HEK293 (cell line): ENCODE results near the gene FICD.
A peak's percentile ranks its signal among the peaks of the same experiment; 100 is the strongest.

Experiments used
- CTCF ChIA-PET: fragments of 350-600 bp; formaldehyde crosslinking; extraction: SDS; loops from one replicate; lab custom pipeline; 2021; ENCODE audit warnings: antibody characterized with exemption; lab: Yijun Ruan, JAX
- POLR2A ChIA-PET: fragments of 300-600 bp; formaldehyde crosslinking; extraction: SDS; loops from one replicate; lab custom pipeline; 2020; ENCODE audit warnings: antibody characterized with exemption, inconsistent platforms; lab: Yijun Ruan, JAX
- H3K27ac ChIP-seq: fragments of 200-500 bp; sonication (Bioruptor generic); 2 replicates; pipeline ENCODE4 v1.5.1; 2014; ENCODE audit warnings: low read depth, low read length, control low read depth, inconsistent platforms; ENCODE audit errors: extremely low read depth
- H3K36me3 ChIP-seq, 2 experiments: fragments of 200-500 bp in 1 of 2; sonication (Bioruptor generic) in 1 of 2; 1 replicate in 1 of 2; 2 replicates in 1 of 2; pipeline ENCODE4 v1.5.1; 2014 to 2017; ENCODE audit warnings: inconsistent platforms in 2 of 2, low read length in 2 of 2; ENCODE audit not compliant: control insufficient read depth in 2 of 2, insufficient read depth in 1 of 2
- H3K4me1 ChIP-seq: fragments of 200-500 bp; sonication (Bioruptor generic); 2 replicates; pipeline ENCODE4 v1.5.1; 2014; ENCODE audit warnings: mild to moderate bottlenecking, low read length, inconsistent platforms; ENCODE audit not compliant: control insufficient read depth, insufficient read depth
- H3K4me3 ChIP-seq: 2 replicates; pipeline ENCODE4 v1.5.1; 2011; ENCODE audit warnings: low read depth, mild to moderate bottlenecking, control low read depth, low read length, moderate library complexity
- H3K9me3 ChIP-seq: fragments of 200-500 bp; sonication (Bioruptor generic); 2 replicates; pipeline ENCODE4 v1.5.1; 2014; ENCODE audit warnings: low read depth, low read length, inconsistent platforms; ENCODE audit not compliant: control insufficient read depth, insufficient read depth
- BCL11B ChIP-seq: fragments of 450-650 bp; formaldehyde crosslinking; IDR thresholded peaks from 2 replicates; pipeline ENCODE4 v1.5.1; 2016; ENCODE audit warnings: low read depth, missing biosample characterization, missing genetic modification characterization
- HIC1 ChIP-seq: fragments of 450-650 bp; formaldehyde crosslinking; IDR thresholded peaks from 2 replicates; pipeline ENCODE4 v1.5.1; 2016; ENCODE audit warnings: missing biosample characterization, missing genetic modification characterization
- HOXD13 ChIP-seq: sonication (generic); formaldehyde crosslinking; IDR thresholded peaks from 2 replicates; pipeline ENCODE4 v1.8.0; 2022; ENCODE audit warnings: missing genetic modification reagents, borderline replicate concordance
- IKZF3 ChIP-seq: fragments of 450-650 bp; IDR thresholded peaks from 2 replicates; pipeline ENCODE4 v1.5.0; 2018; ENCODE audit warnings: missing biosample characterization, mild to moderate bottlenecking, missing genetic modification characterization, moderate library complexity
- PRDM1 ChIP-seq: fragments of 450-650 bp; formaldehyde crosslinking; IDR thresholded peaks from 2 replicates; pipeline ENCODE4; 2016; ENCODE audit warnings: missing biosample characterization, missing genetic modification characterization
- SP2 ChIP-seq: fragments of 450-650 bp; formaldehyde crosslinking; IDR thresholded peaks from 2 replicates; pipeline ENCODE4 v1.5.1; 2016; ENCODE audit warnings: missing biosample characterization, missing genetic modification characterization
- TRIM28 ChIP-seq: IDR thresholded peaks from 2 replicates; pipeline ENCODE4 v1.6.1; 2011; ENCODE audit warnings: low read length, control low read depth, borderline replicate concordance
- ZBTB17 ChIP-seq: fragments of 450-650 bp; formaldehyde crosslinking; IDR thresholded peaks from 2 replicates; pipeline ENCODE4 v1.5.1; 2016; ENCODE audit warnings: missing biosample characterization, missing genetic modification characterization
- ZBTB48 ChIP-seq: fragments of 450-650 bp; formaldehyde crosslinking; IDR thresholded peaks from 2 replicates; pipeline ENCODE4 v1.5.1; 2016; ENCODE audit warnings: missing biosample characterization, missing genetic modification characterization
- ZBTB6 ChIP-seq: fragments of 450-650 bp; formaldehyde crosslinking; IDR thresholded peaks from 2 replicates; pipeline ENCODE4 v1.5.1; 2017; ENCODE audit warnings: missing biosample characterization, missing genetic modification characterization
- ZFP37 ChIP-seq: fragments of 450-650 bp; formaldehyde crosslinking; IDR thresholded peaks from 2 replicates; pipeline ENCODE4 v1.5.1; 2016; ENCODE audit warnings: missing biosample characterization, missing genetic modification characterization
- ZNF121 ChIP-seq: fragments of 450-650 bp; formaldehyde crosslinking; IDR thresholded peaks from 2 replicates; pipeline ENCODE4 v1.5.1; 2016; ENCODE audit warnings: missing biosample characterization, missing genetic modification characterization
- ZNF335 ChIP-seq: fragments of 450-650 bp; formaldehyde crosslinking; conservative IDR thresholded peaks from 2 replicates; pipeline ENCODE4 v1.5.1; 2016; ENCODE audit warnings: missing biosample characterization, missing genetic modification characterization
- ZNF366 ChIP-seq: fragments of 450-650 bp; formaldehyde crosslinking; conservative IDR thresholded peaks from 2 replicates; pipeline ENCODE4 v1.5.1; 2016; ENCODE audit warnings: missing biosample characterization, missing genetic modification characterization
- ZNF391 ChIP-seq: fragments of 450-650 bp; formaldehyde crosslinking; IDR thresholded peaks from 2 replicates; pipeline ENCODE4 v1.5.1; 2016; ENCODE audit warnings: low read depth, missing biosample characterization, missing genetic modification characterization, borderline replicate concordance
- ZNF473 ChIP-seq: fragments of 450-650 bp; formaldehyde crosslinking; IDR thresholded peaks from 2 replicates; pipeline ENCODE4 v1.5.1; 2017; ENCODE audit warnings: missing biosample characterization, missing genetic modification characterization
- ZNF600 ChIP-seq: fragments of 450-650 bp; formaldehyde crosslinking; IDR thresholded peaks from 2 replicates; pipeline ENCODE4 v1.5.1; 2016; ENCODE audit warnings: missing biosample characterization, missing genetic modification characterization
- ZNF76 ChIP-seq: fragments of 450-650 bp; formaldehyde crosslinking; IDR thresholded peaks from 2 replicates; pipeline ENCODE4; 2016; ENCODE audit warnings: low read depth, missing biosample characterization, missing genetic modification characterization, borderline replicate concordance
- ZNF768 ChIP-seq: fragments of 450-650 bp; formaldehyde crosslinking; IDR thresholded peaks from 2 replicates; pipeline ENCODE4 v1.5.1; 2018; ENCODE audit warnings: missing biosample characterization, mild to moderate bottlenecking, missing genetic modification characterization
- TF ChIP-seq, protein P1 (sequence below): fragments of 450-650 bp; formaldehyde crosslinking; conservative IDR thresholded peaks from 2 replicates; pipeline ENCODE4 v1.5.1; 2016; ENCODE audit warnings: low read depth, missing biosample characterization, missing genetic modification characterization
- TF ChIP-seq, protein P2 (sequence below): fragments of 450-650 bp; formaldehyde crosslinking; IDR thresholded peaks from 2 replicates; pipeline ENCODE4 v1.5.1; 2016; ENCODE audit warnings: missing biosample characterization, missing genetic modification characterization
- TF ChIP-seq, protein P3 (sequence below): fragments of 450-650 bp; formaldehyde crosslinking; IDR thresholded peaks from 2 replicates; pipeline ENCODE4 v1.5.1; 2017; ENCODE audit warnings: missing biosample characterization, missing genetic modification characterization
- TF ChIP-seq, protein P4 (sequence below): fragments of 450-650 bp; formaldehyde crosslinking; IDR thresholded peaks from 2 replicates; pipeline ENCODE4 v1.5.1; 2016; ENCODE audit warnings: missing biosample characterization, missing genetic modification characterization

The FICD gene

GRCh38 chr12:108561852-108562347 is 46.8 kb downstream of the FICD start:
- peaks cover 20 to 42% of the 10 kb centered on the region in 2 experiments for H3K36me3 ChIP-seq
- H3K4me3 ChIP-seq: peak overlapping the region; percentile 97
- 0 out of 2 replicates have a peak, but pooled peaks cover 2% of the 10 kb centered on the region for H3K4me1 ChIP-seq
- ChIA-PET POLR2A (interaction anchor here (0.5 to 1.6 kb wide), 12 partner anchors 12 to 1709 kb away, joined by 3 to 6 read pairs (median 4); partner anchors contain the start of gene FICD), CTCF (interaction anchor here (0.6 to 2.5 kb wide), 8 partner anchors 10 to 1325 kb away, joined by 3 to 20 read pairs (median 3); no protein-coding TSS in a partner anchor)
- H3K27ac ChIP-seq: peak overlapping the region; percentile 77
- no peaks in the 10 kb centered on the region for H3K9me3 ChIP-seq
- TF ChIP-seq BCL11B (0 out of 2 replicates have a peak, but pooled peaks have one; percentile 20), PRDM1 (tag by site-specific recombination) (peak; percentile 27; the same call in 1 of the 2 replicates), ZBTB48 (tag by site-specific recombination) (0 out of 2 replicates have a peak, but pooled peaks have one; percentile 25), ZNF473 (tag by site-specific recombination) (no peak), ZBTB17 (tag by site-specific recombination) (peak; percentile 96), ZNF366 (tag by site-specific recombination) (0 out of 2 replicates have a peak, but pooled peaks have one; percentile 19), ZBTB6 (no peak; the same call in 1 of the 2 replicates), ZNF768 (tag by site-specific recombination) (peak; percentile 34; the same call in 1 of the 2 replicates), ZFP37 (tag by site-specific recombination) (no peak), IKZF3 (peak; percentile 62; the same call in 1 of the 2 replicates), ZNF600 (peak; percentile 67; the same call in 1 of the 2 replicates), ZNF335 (no peak), HOXD13 (CRISPR knock-in tag) (no peak), ZNF391 (tag by site-specific recombination) (0 out of 2 replicates have a peak, but pooled peaks have one; percentile 21), ZNF121 (tag by site-specific recombination) (peak; percentile 63; the same call in 1 of the 2 replicates), ZNF76 (tag by site-specific recombination) (peak; percentile 6; the same call in 1 of the 2 replicates), SP2 (tag by site-specific recombination) (no peak), HIC1 (tag by site-specific recombination) (no peak), TRIM28 (peak; percentile 26; the same call in 1 of the 2 replicates)
- TF ChIP-seq, protein P1, sequence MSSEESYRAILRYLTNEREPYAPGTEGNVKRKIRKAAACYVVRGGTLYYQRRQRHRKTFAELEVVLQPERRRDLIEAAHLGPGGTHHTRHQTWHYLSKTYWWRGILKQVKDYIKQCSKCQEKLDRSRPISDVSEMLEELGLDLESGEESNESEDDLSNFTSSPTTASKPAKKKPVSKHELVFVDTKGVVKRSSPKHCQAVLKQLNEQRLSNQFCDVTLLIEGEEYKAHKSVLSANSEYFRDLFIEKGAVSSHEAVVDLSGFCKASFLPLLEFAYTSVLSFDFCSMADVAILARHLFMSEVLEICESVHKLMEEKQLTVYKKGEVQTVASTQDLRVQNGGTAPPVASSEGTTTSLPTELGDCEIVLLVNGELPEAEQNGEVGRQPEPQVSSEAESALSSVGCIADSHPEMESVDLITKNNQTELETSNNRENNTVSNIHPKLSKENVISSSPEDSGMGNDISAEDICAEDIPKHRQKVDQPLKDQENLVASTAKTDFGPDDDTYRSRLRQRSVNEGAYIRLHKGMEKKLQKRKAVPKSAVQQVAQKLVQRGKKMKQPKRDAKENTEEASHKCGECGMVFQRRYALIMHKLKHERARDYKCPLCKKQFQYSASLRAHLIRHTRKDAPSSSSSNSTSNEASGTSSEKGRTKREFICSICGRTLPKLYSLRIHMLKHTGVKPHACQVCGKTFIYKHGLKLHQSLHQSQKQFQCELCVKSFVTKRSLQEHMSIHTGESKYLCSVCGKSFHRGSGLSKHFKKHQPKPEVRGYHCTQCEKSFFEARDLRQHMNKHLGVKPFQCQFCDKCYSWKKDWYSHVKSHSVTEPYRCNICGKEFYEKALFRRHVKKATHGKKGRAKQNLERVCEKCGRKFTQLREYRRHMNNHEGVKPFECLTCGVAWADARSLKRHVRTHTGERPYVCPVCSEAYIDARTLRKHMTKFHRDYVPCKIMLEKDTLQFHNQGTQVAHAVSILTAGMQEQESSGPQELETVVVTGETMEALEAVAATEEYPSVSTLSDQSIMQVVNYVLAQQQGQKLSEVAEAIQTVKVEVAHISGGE (tag by site-specific recombination): peak; percentile 41; the same call in 1 of the 2 replicates
- TF ChIP-seq, protein P2, sequence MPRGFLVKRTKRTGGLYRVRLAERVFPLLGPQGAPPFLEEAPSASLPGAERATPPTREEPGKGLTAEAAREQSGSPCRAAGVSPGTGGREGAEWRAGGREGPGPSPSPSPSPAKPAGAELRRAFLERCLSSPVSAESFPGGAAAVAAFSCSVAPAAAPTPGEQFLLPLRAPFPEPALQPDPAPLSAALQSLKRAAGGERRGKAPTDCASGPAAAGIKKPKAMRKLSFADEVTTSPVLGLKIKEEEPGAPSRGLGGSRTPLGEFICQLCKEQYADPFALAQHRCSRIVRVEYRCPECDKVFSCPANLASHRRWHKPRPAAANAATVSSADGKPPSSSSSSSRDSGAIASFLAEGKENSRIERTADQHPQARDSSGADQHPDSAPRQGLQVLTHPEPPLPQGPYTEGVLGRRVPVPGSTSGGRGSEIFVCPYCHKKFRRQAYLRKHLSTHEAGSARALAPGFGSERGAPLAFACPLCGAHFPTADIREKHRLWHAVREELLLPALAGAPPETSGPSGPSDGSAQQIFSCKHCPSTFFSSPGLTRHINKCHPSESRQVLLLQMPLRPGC (tag by site-specific recombination): peak; percentile 55; the same call in 1 of the 2 replicates
- TF ChIP-seq, protein P3, sequence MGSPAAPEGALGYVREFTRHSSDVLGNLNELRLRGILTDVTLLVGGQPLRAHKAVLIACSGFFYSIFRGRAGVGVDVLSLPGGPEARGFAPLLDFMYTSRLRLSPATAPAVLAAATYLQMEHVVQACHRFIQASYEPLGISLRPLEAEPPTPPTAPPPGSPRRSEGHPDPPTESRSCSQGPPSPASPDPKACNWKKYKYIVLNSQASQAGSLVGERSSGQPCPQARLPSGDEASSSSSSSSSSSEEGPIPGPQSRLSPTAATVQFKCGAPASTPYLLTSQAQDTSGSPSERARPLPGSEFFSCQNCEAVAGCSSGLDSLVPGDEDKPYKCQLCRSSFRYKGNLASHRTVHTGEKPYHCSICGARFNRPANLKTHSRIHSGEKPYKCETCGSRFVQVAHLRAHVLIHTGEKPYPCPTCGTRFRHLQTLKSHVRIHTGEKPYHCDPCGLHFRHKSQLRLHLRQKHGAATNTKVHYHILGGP: no peak
- TF ChIP-seq, protein P4, sequence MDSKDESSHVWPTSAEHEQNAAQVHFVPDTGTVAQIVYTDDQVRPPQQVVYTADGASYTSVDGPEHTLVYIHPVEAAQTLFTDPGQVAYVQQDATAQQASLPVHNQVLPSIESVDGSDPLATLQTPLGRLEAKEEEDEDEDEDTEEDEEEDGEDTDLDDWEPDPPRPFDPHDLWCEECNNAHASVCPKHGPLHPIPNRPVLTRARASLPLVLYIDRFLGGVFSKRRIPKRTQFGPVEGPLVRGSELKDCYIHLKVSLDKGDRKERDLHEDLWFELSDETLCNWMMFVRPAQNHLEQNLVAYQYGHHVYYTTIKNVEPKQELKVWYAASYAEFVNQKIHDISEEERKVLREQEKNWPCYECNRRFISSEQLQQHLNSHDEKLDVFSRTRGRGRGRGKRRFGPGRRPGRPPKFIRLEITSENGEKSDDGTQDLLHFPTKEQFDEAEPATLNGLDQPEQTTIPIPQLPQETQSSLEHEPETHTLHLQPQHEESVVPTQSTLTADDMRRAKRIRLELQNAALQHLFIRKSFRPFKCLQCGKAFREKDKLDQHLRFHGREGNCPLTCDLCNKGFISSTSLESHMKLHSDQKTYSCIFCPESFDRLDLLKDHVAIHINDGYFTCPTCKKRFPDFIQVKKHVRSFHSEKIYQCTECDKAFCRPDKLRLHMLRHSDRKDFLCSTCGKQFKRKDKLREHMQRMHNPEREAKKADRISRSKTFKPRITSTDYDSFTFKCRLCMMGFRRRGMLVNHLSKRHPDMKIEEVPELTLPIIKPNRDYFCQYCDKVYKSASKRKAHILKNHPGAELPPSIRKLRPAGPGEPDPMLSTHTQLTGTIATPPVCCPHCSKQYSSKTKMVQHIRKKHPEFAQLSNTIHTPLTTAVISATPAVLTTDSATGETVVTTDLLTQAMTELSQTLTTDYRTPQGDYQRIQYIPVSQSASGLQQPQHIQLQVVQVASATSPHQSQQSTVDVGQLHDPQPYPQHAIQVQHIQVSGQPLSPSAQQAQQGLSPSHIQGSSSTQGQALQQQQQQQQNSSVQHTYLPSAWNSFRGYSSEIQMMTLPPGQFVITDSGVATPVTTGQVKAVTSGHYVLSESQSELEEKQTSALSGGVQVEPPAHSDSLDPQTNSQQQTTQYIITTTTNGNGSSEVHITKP (tag by site-specific recombination): peak; percentile 96
